Stimulated activated CD8-positive, alpha-beta memory T cell treated with anti-CD3 and anti-CD28 coated beads, Interleukin-4, amount 100 ng/mL, for 48 hours (primary cell): ENCODE results near the gene KRTAP5-3.

Experiments used
- DNase-seq: peaks from one replicate; pipeline ENCODE4 v3.0.0-alpha.2; 2020

The KRTAP5-3 gene

DNA sequence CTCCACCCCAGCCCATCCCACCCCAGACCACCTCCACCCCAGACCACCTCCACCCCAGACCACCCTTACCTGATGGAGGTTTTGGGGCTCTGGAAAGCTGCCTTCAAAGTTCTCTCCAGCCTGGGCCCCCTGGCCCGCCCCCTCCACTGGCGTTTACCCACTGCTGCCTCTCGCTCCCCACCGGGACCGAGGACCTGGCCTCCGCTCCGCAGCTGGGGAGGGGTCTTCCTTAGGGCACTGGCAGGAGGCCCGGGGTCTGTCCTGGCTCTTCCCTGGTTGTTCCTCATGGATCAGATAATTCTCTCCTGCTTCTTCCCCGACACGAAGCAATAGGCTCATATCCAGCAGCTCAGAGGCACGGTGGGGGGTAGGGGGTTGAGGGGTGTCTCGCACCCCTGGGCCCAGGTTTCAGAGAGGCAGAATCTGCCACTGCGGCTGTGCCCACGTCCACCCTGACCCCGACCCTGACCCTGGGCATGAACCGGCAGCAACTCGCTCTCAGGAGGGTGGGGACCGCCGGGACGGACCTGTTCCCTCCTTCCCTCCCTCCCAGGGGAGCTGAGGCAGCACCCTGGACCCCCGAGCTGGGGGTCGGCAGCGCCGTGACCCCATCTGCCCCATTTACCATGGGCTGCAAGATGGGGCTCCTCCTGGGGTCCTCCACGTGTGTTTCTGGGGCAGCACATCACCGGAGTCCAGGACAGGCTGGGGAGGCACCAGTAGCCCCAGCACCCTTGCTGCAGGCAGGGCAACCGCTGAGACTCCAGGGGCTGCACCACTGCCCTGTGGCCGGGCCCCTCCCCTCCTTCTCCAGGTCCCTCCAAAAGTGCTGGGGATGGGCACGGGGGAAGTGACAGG lies 34.3 kb upstream of the KRTAP5-3 start:
- no peak for DNase-seq

DNA sequence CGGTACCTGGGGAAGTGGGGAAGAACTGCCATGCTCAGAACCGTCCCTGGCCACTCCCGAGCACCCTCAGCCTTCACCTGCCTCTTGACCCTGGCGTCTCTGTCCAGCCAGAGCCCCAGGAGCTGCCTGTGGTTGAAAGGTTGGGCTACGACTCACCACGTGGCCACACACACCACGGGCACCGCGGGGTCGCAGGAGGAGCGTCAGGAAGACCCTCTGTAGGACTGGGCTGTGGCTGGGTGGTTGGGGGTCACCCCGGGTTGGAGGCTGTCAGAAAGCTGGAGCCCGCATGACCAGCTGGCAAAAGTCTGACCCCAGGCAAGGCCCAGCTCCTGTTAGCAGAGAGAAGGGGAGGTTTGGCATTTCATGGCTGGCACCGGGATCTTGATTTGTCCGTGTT lies 32.8 kb upstream of the KRTAP5-3 start:
- DNase-seq: no peak

DNA sequence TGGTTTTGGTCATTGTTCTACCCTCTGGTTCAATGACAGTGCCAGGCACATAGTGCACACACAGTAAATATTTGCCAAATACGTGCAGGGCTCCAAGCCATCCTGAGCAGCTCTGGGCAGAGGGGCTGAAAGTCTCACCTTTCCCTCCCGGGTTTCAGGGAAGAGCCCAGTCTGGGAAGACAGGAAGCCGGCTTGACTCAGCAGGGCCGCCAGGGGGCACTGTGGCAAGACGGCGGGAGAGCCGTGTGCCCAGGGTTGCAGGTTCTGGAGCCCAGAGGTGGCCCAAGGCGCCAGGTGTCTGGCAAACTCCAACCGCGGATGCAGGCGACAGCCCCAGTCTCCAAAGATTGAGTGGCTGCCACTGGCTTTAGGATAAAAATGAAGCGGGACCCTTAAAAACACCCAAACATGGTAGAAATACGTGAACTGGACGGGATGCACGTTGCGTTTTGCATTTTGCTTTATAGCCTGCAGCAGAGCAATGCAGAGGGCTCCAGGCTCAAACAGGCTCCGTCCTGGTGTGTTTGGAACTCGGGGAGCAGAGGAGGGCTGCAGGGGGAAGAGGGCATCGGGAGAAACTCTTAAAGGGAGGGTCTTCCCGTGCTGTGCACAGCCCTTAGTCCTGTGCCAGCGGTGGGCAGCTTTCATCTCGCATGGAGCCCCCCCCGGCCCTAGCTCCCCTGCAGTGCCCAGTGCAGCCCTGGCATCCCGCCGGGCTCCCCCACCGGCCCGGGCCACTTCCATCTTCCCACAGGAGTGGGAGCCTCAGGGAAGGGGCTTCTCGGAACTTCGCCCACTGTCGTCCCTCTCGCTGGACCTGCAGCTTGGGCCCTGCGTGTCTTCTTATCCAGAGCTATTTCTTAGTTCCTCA lies 32.0 kb upstream of the KRTAP5-3 start:
- DNase-seq: peak; percentile 53

DNA sequence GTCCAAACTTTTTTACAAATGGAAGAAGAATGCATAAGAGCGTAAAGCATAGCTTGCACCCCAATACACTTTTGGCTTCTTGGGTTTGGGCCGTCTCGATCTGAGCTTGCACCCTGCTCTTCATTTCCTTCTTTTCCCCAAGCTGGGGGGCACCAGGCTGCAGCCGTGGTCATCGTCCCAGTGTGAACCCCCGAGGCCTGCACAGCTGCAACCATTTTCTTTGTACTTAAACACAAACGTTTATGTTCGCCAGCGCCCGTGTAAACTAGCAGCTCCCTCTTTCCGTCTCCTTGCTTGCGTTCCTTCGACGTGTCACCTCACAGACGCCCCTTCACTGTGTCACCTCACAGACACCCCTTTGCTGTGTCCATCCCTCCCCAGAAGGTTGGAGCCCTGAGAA lies 31.4 kb upstream of the KRTAP5-3 start:
- DNase-seq: no peak

DNA sequence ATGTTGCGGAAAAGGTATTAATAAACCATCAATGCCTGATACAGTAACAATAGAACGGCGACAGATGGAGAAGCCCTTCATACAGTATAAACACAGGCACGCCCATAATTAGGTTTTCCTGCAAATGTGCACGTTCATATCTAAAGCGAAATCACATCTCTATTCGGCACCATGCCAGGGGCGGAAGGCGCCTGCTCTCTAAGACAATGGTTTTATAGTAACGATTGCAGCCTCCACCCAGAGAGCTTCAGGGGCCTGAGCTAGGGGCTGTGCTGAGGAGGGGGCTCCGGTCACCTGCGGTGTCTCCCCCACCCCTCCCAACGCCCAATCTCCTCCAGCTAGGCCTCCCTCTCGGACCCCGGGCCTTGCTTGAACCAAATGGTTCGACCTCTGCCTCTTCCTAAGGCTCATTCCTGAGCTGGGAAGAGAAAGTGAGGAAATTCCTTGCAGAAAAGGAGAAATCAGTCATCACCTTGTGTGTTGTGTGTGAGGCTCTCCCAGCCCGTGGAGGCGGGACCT lies 30.9 kb upstream of the KRTAP5-3 start:
- DNase-seq: no peak

DNA sequence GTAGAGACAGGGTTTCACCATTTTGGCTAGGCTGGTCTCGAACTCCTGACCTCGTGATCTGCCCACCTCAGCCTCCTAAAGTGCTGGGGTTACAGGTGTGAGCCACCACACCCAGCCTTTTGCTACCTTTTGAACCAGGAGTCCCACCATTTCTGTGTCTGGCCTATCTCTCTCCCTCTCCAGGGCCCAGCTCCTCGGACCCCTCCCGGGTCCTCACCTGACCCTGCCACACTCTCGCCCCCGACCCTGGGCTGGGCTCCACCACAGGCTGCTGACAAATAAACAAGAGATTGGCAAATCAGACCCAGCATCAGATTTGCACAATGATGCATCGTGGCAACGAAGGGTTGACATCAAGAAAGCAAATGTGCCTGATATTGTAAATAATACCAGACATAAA lies 30.1 kb upstream of the KRTAP5-3 start:
- DNase-seq: no peak

DNA sequence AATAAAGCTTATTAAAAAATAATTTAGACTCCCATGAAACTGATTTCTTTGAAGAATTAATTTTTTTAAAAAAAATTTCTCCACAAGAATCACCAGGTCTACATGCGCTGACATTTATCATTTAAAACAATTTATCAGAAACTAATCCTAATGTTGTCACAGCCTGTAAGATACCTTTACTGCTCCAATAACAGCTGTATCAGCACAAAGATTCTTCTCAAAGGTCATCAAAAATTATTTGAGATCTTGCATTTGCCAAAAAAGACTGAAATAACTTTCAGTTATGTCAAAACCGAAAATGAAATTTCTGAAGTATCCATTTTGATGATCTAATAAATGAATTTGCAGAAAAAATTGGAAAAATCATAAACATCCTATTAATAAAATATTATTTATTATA lies 29.4 kb upstream of the KRTAP5-3 start:
- DNase-seq: no peak

DNA sequence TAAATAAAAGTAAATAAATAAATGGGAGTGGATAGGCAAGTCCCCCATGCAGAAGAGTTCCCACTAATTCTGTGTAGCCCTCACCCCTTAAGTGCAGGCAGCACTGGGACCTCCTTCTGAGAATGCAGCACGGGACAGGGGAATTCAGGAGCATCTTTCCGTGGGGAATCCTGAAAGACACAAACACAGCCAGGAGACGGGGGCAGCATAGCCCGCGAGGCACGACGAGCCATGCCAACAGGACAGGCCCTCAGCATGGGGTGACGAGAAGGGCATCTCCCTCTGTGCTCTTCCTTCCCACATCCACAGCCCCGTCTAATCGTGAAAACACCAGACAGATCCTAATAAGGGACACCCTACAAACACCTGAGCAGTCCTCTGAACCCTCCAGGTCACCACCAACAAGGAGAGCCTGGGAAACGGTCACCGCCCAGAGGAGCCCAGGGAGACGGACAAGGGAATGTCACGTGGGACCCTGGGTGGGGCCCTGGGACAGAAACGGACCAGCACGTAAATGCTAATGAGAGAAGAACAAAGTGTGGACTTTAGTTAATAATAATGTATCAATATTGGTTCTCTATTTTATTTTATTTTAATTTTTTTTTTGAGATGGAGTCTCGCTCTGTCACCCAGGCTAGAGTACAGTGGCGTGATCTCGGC lies 28.2 kb upstream of the KRTAP5-3 start:
- DNase-seq: no peak

DNA sequence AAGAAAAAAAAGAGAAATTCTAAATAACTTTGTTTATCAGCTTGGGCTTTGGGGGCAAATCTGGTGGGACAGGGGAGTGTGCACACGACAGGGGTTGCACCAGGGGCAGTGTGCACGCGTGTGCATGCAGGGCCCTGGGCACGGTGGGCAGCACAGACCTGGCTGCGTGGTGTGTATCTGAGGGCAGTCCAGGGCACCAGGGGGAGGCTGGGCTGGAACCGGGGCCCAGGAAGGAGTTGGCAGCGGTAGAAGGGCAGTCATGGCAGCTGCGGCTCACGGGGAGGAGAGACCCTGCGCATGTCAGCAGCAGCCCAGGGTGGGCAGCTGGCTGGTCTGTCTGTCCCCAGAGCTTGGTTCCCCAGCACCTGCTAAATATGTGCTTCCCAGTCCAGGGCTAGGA lies 25.6 kb upstream of the KRTAP5-3 start:
- DNase-seq: no peak

DNA sequence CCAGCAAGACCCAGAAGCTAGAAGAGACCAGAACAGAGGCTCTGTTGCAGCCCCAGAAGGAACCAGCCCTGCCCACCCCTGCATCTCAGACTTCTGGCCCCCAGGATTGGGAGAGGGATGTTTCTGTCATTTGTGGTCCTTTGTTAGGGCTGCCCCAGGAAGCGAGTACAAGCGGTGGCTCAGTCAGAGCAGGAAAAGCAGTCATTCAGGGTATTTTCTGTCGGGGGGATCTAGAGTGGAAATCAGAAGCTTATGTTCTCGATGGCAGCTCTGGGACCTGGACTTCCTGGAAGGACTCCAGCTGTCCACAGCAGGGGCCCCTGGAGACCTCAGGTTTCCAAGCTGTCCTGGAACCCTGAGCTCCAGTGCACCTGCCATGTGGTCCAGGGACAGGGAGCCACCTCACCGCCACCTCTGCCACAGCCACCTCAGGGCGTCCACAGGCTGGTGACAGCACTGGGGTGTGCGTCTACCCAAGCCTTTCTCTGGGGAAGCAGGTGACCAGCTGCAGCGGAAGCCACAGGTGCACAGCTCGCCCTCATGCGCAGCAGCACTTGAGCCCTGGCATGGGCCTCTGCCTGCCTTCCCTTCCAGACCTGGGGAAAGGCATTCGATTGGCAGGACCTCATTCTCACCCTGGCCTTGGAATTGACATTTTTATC lies 23.9 kb upstream of the KRTAP5-3 start:
- no peak for DNase-seq

DNA sequence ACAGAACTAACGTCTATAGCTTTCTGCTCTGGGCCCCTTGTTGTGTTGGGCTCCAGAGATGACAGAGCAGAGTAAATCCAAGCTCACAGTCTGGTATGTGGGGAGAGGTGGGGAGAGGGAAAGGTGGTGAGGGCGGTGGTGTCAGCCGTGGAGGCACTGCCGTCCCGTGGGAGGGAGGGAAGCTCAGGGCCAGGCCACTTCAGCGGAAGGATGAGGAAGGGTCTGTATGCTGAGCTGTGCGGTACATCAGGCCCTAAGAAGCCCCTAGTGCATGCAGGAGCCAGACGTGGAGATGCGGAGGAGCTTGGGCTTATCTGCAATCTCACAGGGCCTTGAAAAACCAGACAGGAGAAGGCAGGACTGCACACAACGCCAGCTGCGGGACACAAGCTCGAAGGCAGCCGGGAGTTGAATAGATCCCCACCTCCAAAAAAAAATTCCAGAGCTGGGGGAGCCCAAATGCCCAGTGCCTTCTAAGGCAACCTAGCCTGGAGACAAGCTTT lies 22.9 kb upstream of the KRTAP5-3 start:
- no peak for DNase-seq

DNA sequence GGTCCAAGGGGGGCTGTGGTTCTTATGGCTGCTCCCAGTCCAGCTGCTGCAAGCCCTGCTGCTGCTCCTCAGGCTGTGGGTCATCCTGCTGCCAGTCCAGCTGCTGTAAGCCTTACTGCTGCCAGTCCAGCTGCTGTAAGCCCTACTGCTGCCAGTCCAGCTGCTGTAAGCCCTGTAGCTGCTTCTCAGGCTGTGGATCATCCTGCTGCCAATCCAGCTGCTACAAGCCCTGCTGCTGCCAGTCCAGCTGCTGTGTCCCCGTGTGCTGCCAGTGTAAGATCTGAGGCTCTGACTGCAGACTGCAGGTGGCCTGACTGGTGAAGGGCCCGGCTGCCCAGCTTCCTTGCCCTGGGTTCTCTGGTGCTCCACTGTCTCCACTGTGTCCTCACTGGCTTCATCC lies 22.0 kb upstream of the KRTAP5-3 start:
- no peak for DNase-seq

DNA sequence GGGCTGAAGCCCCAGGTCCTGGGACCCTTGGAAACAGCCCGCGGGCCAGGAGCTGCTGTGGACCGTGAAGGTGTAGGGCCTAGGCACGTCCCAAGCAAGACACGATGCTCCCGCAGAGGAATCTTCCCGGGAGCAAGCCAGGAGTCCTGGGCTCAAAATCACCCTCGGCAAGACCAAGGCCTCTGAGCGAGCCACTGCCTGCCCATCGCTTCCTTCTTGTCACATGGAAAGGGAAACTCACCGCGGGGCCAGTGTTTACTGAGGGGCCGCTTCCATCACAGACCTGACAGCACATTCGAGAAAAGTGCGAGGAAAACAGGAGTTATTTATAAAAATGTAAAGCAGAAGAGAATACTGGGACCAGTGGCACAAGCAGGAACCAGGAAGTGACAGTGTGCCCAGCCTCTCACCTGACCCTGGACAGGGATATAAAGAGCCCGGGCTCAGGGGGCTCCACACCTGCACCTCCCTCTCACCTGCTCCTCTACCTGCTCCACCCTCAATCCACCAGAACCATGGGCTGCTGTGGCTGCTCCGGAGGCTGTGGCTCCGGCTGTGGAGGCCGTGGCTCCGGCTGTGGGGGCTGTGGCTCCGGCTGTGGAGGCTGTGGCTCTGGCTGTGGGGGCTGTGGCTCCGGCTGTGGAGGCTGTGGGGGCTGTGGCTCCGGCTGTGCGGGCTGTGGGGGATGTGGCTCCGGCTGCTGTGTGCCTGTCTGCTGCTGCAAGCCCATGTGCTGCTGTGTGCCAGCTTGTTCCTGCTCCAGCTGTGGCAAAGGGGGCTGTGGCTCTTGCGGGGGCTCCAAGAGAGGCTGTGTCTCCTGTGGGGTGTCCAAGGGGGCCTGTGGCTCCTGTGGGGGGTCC lies 21.3 kb upstream of the KRTAP5-3 start, which contains the start of gene KRTAP5-5:
Gene KRTAP5-5, plus strand, starts transcription at position 450 of the 860 bp plus-strand sequence. Its CDS starts 66 bp downstream, at position 516.
- no peak for DNase-seq

DNA sequence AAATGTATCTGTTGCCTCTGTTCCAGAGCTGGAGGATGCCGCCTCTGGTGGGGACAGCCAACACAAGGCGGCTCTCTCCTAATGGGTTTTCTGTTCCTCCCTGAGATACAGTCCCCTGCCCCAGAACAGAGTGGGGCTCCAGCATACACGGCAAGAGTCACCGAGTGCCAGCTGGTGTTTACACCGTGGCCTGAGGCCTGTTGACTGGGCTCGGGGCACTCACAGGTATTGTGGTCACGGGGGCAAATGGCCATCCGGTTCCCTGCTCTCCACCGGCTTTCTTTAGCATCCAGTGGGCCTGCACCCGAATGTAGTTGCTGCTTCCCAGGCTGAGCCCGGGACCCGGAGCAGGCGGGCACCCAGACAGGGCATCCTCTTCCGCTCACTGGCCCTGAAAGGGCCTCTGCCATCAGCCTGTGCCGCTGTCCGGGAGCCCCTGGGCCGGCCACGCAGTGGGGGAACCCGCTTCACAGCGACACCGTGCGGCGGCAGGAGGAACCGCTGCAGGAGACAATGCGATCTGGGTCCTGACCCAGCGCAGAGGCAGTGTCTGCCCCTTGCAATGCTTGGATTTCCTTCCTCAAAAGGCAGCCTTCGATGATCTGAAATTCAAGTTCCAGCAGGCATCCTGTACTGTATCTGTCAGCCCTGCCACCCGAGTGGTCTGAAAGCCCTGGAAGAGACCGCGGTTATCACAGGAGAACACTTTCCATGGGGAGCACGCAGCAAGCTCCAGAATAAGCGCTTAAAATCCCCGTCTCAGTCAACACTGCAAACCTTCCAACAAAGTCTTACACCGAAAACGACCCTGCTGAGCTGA lies 20.5 kb upstream of the KRTAP5-3 start:
- DNase-seq: peak; percentile 80

DNA sequence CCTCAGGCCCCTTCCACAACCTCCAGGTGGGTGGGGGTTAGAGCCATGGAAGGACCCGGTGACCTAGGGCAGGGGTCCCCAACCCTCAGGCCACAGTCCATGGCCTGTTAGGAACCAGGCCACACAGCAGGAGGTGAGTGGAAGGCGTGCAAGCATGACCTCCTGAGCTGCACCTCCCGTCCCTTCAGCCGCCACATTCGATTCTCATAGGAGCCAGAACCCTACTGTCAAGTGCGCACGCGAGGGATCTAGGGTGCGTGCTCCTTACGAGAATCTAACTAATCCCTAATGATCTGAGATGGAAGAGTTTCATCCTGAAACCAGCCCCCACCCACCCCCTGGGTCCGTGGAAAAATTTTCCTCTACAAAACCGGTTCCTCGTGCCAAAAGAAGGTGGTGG lies 17.3 kb upstream of the KRTAP5-3 start:
- DNase-seq: no peak

DNA sequence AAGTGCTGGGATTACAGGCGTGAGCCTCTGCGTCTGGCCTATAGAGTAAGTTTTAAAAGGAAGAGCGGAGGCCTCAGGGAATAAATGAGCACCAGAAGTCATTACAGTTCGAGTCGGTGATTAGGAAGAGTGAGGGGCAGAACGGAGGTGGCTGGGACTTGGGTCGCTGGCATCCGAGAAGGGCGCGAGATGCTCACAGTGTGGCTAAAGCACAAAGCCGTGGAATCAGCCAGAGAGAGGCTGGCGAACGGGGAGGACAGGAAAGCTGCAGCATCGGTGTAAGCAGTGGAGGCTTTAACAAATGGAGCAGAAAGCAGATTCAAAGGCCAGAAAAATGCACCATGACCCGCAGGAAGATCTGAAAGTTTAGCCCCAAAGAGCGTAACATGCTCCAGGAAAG lies 16.4 kb upstream of the KRTAP5-3 start:
- DNase-seq: no peak

DNA sequence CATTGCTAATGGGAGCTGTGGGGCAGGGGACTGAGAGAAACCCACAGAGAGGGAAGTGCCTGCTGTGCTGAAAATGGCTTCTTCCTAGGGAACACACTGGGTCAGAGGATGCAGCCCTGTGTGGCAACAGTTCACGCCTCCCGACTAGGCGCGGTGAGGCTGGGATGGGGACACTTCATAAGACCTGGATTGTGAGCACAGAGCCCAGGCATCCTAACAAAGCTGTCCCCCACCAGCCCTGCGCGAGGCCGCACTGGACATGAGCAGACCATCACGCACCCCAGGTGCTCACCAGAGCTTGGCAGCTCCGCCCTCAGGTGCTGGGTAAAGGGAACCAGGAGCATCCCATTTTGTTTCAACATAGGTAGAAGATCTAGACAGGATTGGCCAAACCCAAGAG lies 15.5 kb upstream of the KRTAP5-3 start:
- DNase-seq: no peak

DNA sequence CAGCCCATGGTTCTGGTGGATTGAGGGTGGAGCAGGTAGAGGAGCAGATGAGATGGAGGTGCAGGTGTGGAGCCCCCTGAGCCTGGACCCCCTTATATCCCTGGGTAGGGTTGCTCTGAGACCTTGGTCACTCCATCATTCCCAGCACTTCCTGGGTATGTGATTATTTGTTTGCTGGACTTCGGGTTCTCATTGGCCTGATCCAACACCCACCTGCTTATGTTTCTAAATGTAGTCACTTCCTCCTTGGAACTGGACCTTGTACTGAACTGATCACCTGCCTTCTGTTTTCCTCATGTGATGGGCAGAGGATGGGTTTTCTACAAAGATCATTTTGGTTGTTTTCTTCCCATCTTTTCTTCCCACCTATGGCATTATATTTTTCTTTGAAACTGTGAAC lies 13.8 kb upstream of the KRTAP5-3 start, which contains the start of gene KRTAP5-4:
Gene KRTAP5-4, minus strand, starts transcription at position 53 of the 400 bp plus-strand sequence. Its CDS starts 45 bp downstream, at position 8.
- no peak for DNase-seq

DNA sequence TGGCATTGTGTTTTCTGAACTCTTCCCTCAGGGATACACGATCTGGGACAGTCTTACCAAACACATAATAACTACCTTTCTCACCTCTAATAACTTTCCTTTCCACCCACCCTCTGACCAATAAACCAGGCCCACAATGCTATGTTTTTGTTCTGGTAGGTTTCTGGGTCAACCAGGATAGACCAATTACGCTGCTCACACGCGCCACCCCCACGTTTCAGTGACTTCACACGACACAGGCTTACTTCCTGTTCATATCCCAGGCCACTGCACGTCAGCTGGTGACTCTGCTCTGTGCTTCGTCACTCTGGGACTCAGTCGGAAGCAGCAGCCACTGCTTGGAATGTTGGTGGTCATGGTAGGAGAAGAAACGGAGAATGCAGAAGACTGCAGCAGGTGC lies 11.2 kb upstream of the KRTAP5-3 start:
- peak; percentile 29 for DNase-seq

DNA sequence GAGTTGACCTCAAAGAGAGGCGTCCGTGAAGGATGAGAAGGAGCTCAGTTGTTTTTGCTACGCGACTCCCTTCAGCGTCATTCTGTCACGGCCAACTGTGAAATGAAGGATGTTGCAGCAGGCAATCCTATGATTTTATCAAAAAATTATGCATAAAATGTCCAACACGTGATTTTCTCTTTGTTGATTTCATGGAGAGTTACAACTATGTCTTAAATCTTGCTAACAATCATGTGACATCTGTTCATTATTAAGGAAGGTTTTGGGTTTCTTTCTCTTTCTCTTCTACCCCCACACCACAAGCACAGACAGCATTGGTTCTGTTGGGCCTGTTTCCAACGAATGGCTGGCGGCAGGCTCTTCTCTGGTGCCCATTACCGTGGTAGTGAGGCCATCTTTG lies 10.0 kb upstream of the KRTAP5-3 start:
- no peak for DNase-seq
